GM23338 (cell line): ENCODE data around the gene GCK.

ENCODE experiments used
- POLR2AphosphoS5 ChIP-seq: IDR thresholded peaks from 2 replicates; pipeline ENCODE4 v1.6.1; 2016; ENCODE audit warnings: antibody characterized with exemption, low read depth
- TF ChIP-seq, protein P1 (sequence below): IDR thresholded peaks from one replicate; pipeline ENCODE4 v1.6.1; 2018; ENCODE audit warnings: antibody characterized with exemption; ENCODE audit not compliant: unreplicated experiment
- TF ChIP-seq, protein P2 (sequence below), 2 experiments: fragments of 200-600 bp in 1 of 2; sonication (generic) in 1 of 2; conservative IDR thresholded peaks; 2 replicates each; pipeline versions ENCODE4 v1.5.1 to v1.6.1; 2016 to 2017; ENCODE audit warnings: antibody characterized with exemption in 2 of 2, low read depth in 2 of 2, mild to moderate bottlenecking in 2 of 2, moderate library complexity in 1 of 2

DNA sequence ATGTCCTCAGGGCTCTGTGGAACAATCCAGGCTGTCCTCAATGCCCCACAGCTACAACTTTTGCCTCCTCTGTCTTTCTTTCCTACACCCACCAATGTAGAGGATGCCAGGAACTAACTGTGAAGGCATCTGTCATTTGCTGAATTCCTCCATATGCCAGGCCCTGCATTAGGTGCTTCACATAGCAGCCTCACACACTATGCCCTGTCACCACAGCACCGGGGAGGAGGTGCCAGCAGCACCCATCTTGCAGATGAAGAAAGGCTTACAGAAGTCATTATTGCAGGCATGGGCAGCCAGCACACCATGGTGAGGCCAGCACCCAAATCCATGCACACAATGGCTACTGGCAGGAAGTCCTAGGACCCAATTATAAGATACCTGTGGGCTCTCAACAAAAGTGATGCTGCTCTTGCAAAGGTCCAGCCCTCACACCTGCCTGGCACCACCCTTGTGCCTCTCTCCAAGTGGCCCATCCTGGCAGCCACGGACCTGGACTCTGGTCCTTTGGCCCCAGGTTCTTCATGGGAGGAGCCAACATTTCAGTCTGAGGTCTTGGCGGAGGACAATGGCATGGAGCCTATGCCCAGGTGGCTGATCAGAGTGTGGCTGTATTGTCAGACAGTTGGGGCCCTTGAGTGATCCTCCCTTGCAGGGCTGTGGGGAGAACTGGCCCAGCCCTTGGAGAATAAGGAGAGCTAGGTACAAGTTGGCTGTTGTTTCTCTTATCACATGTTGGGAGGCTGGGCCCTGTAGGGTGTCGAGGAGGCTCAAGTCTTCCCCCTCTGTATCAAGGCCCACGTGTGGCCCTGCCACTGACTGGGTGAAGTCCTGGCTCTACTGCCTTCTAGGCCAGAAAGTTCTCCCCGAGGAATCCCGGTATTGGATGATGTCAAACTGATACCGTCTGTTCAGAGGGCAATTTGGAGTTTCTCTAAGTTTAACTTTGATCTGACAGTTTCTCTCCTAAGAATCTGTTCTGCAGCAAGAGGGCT lies 33.8 kb downstream of the GCK start:
- TF ChIP-seq, protein P1, sequence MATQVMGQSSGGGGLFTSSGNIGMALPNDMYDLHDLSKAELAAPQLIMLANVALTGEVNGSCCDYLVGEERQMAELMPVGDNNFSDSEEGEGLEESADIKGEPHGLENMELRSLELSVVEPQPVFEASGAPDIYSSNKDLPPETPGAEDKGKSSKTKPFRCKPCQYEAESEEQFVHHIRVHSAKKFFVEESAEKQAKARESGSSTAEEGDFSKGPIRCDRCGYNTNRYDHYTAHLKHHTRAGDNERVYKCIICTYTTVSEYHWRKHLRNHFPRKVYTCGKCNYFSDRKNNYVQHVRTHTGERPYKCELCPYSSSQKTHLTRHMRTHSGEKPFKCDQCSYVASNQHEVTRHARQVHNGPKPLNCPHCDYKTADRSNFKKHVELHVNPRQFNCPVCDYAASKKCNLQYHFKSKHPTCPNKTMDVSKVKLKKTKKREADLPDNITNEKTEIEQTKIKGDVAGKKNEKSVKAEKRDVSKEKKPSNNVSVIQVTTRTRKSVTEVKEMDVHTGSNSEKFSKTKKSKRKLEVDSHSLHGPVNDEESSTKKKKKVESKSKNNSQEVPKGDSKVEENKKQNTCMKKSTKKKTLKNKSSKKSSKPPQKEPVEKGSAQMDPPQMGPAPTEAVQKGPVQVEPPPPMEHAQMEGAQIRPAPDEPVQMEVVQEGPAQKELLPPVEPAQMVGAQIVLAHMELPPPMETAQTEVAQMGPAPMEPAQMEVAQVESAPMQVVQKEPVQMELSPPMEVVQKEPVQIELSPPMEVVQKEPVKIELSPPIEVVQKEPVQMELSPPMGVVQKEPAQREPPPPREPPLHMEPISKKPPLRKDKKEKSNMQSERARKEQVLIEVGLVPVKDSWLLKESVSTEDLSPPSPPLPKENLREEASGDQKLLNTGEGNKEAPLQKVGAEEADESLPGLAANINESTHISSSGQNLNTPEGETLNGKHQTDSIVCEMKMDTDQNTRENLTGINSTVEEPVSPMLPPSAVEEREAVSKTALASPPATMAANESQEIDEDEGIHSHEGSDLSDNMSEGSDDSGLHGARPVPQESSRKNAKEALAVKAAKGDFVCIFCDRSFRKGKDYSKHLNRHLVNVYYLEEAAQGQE, result no peak
- TF ChIP-seq, protein P2, sequence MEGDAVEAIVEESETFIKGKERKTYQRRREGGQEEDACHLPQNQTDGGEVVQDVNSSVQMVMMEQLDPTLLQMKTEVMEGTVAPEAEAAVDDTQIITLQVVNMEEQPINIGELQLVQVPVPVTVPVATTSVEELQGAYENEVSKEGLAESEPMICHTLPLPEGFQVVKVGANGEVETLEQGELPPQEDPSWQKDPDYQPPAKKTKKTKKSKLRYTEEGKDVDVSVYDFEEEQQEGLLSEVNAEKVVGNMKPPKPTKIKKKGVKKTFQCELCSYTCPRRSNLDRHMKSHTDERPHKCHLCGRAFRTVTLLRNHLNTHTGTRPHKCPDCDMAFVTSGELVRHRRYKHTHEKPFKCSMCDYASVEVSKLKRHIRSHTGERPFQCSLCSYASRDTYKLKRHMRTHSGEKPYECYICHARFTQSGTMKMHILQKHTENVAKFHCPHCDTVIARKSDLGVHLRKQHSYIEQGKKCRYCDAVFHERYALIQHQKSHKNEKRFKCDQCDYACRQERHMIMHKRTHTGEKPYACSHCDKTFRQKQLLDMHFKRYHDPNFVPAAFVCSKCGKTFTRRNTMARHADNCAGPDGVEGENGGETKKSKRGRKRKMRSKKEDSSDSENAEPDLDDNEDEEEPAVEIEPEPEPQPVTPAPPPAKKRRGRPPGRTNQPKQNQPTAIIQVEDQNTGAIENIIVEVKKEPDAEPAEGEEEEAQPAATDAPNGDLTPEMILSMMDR (conservative IDR thresholded peaks at IDR 0.05; ENCODE audit: low read depth in 2 of 2), result no peak
- TF ChIP-seq POLR2AphosphoS5, result no peak
